ENCODE data around the gene TTLL10. TPM values are rescaled to one million over a fixed set of nuclear protein-coding genes. Genes with fewer than 3 reads are reported as not detected.

TTLL10 gene
- polyA plus RNA-seq, 1 of the 3 experiments (the other 2 are of a cell fraction), result not detected

- no peak for TF ChIP-seq FOXM1 (IDR thresholded peaks at IDR 0.05; ENCODE audit: low read depth)
These were observed 3.3 kb downstream of the TTLL10 start (continued) for GRCh38 chr1:1176931-1177330.

GRCh38 chr1:1177452-1178206, 3.9 kb downstream of the TTLL10 start:
- DNase-seq, result no peak

GRCh38 chr1:1178794-1179331, 5.2 kb downstream of the TTLL10 start:
- WGBS (ENCODE audit: low lambda C conversion rate), result 71% methylated on average over 8 of the region's 32 CpGs
- no peaks in the 10 kb centered on the region for H3K36me3 ChIP-seq (replicated peaks in 1 of 2; ENCODE audit: control insufficient read depth in 1 of 2, insufficient read depth in 2 of 2, low read length in 1 of 2)
- DNase-seq, result peak; percentile 30
- H3F3A ChIP-seq (replicated peaks; ENCODE audit: insufficient read depth), result no peaks in the 10 kb centered on the region
- no peak overlapping the region for H3K4me2 ChIP-seq
- no peak overlapping the region for H2AFZ ChIP-seq (ENCODE audit: low read depth)
- no peaks in the 10 kb centered on the region for H3K9me3 ChIP-seq
- no peaks in the 10 kb centered on the region for H3K9me2 ChIP-seq
- H3K79me2 ChIP-seq (ENCODE audit: insufficient read depth), result no peaks in the 10 kb centered on the region
- ChIA-PET POLR2A (no interaction called here), CTCF (no interaction called here)
- no peaks in the 10 kb centered on the region for H3K4me1 ChIP-seq (ENCODE audit: control insufficient read depth in 1 of 2, insufficient read depth in 2 of 2, low read depth in 1 of 2, low read length in 1 of 2)
- H4K20me1 ChIP-seq (ENCODE audit: insufficient read depth), result no peaks in the 10 kb centered on the region
- no peak overlapping the region for H3K4me3 ChIP-seq (ENCODE audit: low read depth in 2 of 2, low read length in 1 of 2)
- no peak for TF ChIP-seq SIN3A (IDR thresholded peaks at IDR 0.05; ENCODE audit: borderline replicate concordance, low read depth, low read length)
- no peak for TF ChIP-seq EZH2phosphoT487 (IDR thresholded peaks at IDR 0.05; ENCODE audit: borderline replicate concordance, low read depth)
- TF ChIP-seq GABPA (IDR thresholded peaks at IDR 0.05; ENCODE audit: low read depth), result no peak
- H3K27ac ChIP-seq (ENCODE audit: low read depth in 2 of 2, low read length in 1 of 2), result no peak overlapping the region
- no peak overlapping the region for H3K9ac ChIP-seq
- no peaks in the 10 kb centered on the region for H3K27me3 ChIP-seq (ENCODE audit: insufficient read depth)

More at GRCh38 chr1:1177452-1178206, 3.9 kb downstream of the TTLL10 start:
- H3K4me2 ChIP-seq, result no peak overlapping the region
- H3K79me2 ChIP-seq (ENCODE audit: insufficient read depth), result no peaks in the 10 kb centered on the region
- POLR2A ChIA-PET, result no interaction called here
- H3K9ac ChIP-seq, result no peak overlapping the region
- no peak overlapping the region for H2AFZ ChIP-seq (ENCODE audit: low read depth)
- H3K36me3 ChIP-seq (replicated peaks in 1 of 2; ENCODE audit: control insufficient read depth in 1 of 2, insufficient read depth in 2 of 2, low read length in 1 of 2), result no peaks in the 10 kb centered on the region
- H3K27me3 ChIP-seq (ENCODE audit: insufficient read depth), result no peaks in the 10 kb centered on the region
- 43% methylated on average over 6 of the region's 21 CpGs for WGBS (ENCODE audit: low lambda C conversion rate)
- TF ChIP-seq USF1 (IDR thresholded peaks at IDR 0.05; ENCODE audit: borderline replicate concordance, low read depth) (no peak), MXI1 (IDR thresholded peaks at IDR 0.05; ENCODE audit: low read depth, low read length) (no peak), JUND (IDR thresholded peaks at IDR 0.05) (no peak), CHD2 (IDR thresholded peaks at IDR 0.05; ENCODE audit: low read length, partially characterized antibody) (no peak), EZH2phosphoT487 (IDR thresholded peaks at IDR 0.05; ENCODE audit: borderline replicate concordance, low read depth) (no peak), FOXM1 (IDR thresholded peaks at IDR 0.05; ENCODE audit: low read depth) (no peak)
- no peaks in the 10 kb centered on the region for H3K9me3 ChIP-seq
- H3F3A ChIP-seq (replicated peaks; ENCODE audit: insufficient read depth), result no peaks in the 10 kb centered on the region
- no peak overlapping the region for H3K27ac ChIP-seq (ENCODE audit: low read depth in 2 of 2, low read length in 1 of 2)
- CTCF ChIA-PET, result interaction anchor here (0.9 kb wide), 1 partner anchor 55 kb away, joined by 3 read pairs; no protein-coding TSS in a partner anchor
- no peak overlapping the region for H3K4me3 ChIP-seq (ENCODE audit: low read depth in 2 of 2, low read length in 1 of 2)
- no peaks in the 10 kb centered on the region for H4K20me1 ChIP-seq (ENCODE audit: insufficient read depth)
- H3K4me1 ChIP-seq (ENCODE audit: control insufficient read depth in 1 of 2, insufficient read depth in 2 of 2, low read depth in 1 of 2, low read length in 1 of 2), result no peaks in the 10 kb centered on the region
- no peaks in the 10 kb centered on the region for H3K9me2 ChIP-seq

Measured in SK-N-SH (cell line).